Measurements from ENCODE around the gene NDE1.

DNA sequence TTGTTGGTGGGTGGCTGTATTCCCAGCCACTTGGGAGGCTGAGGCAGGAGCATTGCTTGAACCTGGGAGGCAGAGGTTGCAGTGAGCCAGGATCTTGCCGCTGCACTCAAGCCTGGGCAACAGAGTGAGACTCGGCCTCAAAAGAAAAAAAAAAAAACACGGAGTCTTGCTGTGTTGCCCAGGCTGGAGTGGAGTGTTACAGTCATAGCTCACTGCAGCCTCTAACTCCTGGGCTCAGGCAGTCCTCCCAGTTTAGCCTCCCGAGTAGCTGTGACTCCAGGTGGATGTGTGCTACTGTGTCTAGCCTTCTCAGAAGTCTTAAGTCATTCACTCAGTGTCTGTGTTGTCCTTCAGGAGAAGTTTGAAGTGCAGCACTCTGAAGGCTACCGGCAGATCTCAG, 27.4 kb downstream of the NDE1 start:
- no peak for TF ChIP-seq CTCF (optimal IDR thresholded peaks at IDR 0.05 in 1 of 3, IDR thresholded peaks at IDR 0.05 in 1 of 3, conservative IDR thresholded peaks at IDR 0.05 in 1 of 3; ENCODE audit: extremely low read depth in 1 of 3, insufficient read depth in 2 of 3, low read length in 3 of 3)
- TF ChIP-seq EZH2 (IDR thresholded peaks at IDR 0.05; ENCODE audit: low read length), result no peak

Measured in keratinocyte (primary cell).